ENCODE measurements around the gene KHDC3L.

DNA sequence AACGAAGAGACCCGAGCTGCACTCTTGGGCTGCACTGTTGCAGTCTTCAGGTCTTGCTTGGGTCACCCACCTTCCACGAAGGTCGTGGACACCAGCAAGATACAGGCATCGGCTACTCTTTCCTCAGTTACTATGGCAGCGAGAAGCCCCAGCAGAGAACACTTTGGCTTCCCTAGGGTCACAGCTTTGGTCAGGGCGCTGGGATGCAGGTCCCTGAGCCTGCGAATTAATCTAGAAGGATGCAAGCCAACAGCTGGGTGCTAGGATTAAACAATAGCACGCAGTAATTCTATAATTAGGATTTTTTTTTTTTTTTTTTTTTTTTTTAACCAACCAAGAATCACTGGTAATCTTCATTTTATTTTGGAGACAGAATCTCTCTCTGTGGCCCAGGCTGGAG lies 2.1 kb downstream of the KHDC3L start:
- TF ChIP-seq, protein P1, sequence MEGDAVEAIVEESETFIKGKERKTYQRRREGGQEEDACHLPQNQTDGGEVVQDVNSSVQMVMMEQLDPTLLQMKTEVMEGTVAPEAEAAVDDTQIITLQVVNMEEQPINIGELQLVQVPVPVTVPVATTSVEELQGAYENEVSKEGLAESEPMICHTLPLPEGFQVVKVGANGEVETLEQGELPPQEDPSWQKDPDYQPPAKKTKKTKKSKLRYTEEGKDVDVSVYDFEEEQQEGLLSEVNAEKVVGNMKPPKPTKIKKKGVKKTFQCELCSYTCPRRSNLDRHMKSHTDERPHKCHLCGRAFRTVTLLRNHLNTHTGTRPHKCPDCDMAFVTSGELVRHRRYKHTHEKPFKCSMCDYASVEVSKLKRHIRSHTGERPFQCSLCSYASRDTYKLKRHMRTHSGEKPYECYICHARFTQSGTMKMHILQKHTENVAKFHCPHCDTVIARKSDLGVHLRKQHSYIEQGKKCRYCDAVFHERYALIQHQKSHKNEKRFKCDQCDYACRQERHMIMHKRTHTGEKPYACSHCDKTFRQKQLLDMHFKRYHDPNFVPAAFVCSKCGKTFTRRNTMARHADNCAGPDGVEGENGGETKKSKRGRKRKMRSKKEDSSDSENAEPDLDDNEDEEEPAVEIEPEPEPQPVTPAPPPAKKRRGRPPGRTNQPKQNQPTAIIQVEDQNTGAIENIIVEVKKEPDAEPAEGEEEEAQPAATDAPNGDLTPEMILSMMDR (IDR thresholded peaks at IDR 0.05; ENCODE audit: poor library complexity), result no peak
- TF ChIP-seq EZH2 (IDR thresholded peaks at IDR 0.05; ENCODE audit: borderline replicate concordance) (no peak), EZH2phosphoT487 (IDR thresholded peaks at IDR 0.05; ENCODE audit: low read depth, severe bottlenecking, unreplicated experiment) (no peak)
